Neural cell (in vitro differentiated cells): Measurements from ENCODE around the gene ESYT2. TPM values are rescaled to one million over a fixed set of nuclear protein-coding genes. Genes with fewer than 3 reads are reported as not detected.

ENCODE experiments used
- H2AFZ ChIP-seq: fragments of 200-600, 300-800 bp; sonication (generic), shearing (Covaris generic); 2 replicates; pipeline ENCODE4 v1.6.0; 2014; ENCODE audit warnings: low read depth, mild to moderate bottlenecking, antibody characterized with exemption, low read length, moderate library complexity
- H3F3A ChIP-seq: fragments of 200-600 bp; shearing (Covaris generic); 2 replicates; pipeline ENCODE4 v1.6.1; 2016; ENCODE audit warnings: mild to moderate bottlenecking, moderate library complexity, mixed read lengths, antibody characterized with exemption, low read length; ENCODE audit not compliant: insufficient read depth, poor library complexity, severe bottlenecking
- H3K27ac ChIP-seq: fragments of 200-600, 300-800 bp; sonication (generic), shearing (Covaris generic); 2 replicates; pipeline ENCODE4 v1.5.1; 2014; ENCODE audit warnings: mild to moderate bottlenecking, low read length, moderate library complexity
- H3K27me3 ChIP-seq: fragments of 300-800, 200-600 bp; sonication (generic), shearing (Covaris generic); 2 replicates; pipeline ENCODE4 v1.6.0; 2014; ENCODE audit warnings: mild to moderate bottlenecking, low read depth, low read length, moderate library complexity; ENCODE audit not compliant: insufficient read depth
- H3K36me3 ChIP-seq: fragments of 300-800, 200-600 bp; sonication (generic), shearing (Covaris generic); 2 replicates; pipeline ENCODE4 v1.5.1; 2014; ENCODE audit warnings: mild to moderate bottlenecking, antibody characterized with exemption, low read length, moderate library complexity; ENCODE audit not compliant: insufficient read depth
- H3K4me2 ChIP-seq: fragments of 300-800, 200-600 bp; sonication (generic), shearing (Covaris generic); 2 replicates; pipeline ENCODE4 v1.6.0; 2014; ENCODE audit warnings: mild to moderate bottlenecking, low read length
- H3K4me3 ChIP-seq: fragments of 300-800, 200-600 bp; sonication (generic), shearing (Covaris generic); 2 replicates; pipeline ENCODE4 v1.5.1; 2014; ENCODE audit warnings: mild to moderate bottlenecking, low read length, moderate library complexity
- H3K79me2 ChIP-seq: fragments of 200-600 bp; shearing (Covaris generic); replicated peaks from 2 replicates; pipeline ENCODE4 v1.6.0; 2014; ENCODE audit warnings: mild to moderate bottlenecking, low read length, moderate library complexity; ENCODE audit not compliant: insufficient read depth
- H3K9ac ChIP-seq: fragments of 300-800, 200-600 bp; sonication (generic), shearing (Covaris generic); 2 replicates; pipeline ENCODE4 v1.6.1; 2016; ENCODE audit warnings: mild to moderate bottlenecking, low read length, mixed read lengths
- H3K9me2 ChIP-seq: fragments of 200-600 bp; shearing (Covaris generic); 2 replicates; pipeline ENCODE4 v1.6.1; 2016; ENCODE audit warnings: mild to moderate bottlenecking, low read length, mixed read lengths; ENCODE audit not compliant: insufficient read depth
- H3K9me3 ChIP-seq: fragments of 200-600, 300-800 bp; sonication (generic), shearing (Covaris generic); 2 replicates; pipeline ENCODE4 v1.6.1; 2016; ENCODE audit warnings: mild to moderate bottlenecking, mixed run types, low read length, moderate library complexity, mixed read lengths
- H4K20me1 ChIP-seq: fragments of 200-600 bp; shearing (Covaris generic); 2 replicates; pipeline ENCODE4 v1.6.1; 2016; ENCODE audit warnings: mild to moderate bottlenecking, mixed run types; ENCODE audit not compliant: insufficient read depth
- CTCF ChIP-seq: fragments of 450-650 bp; IDR thresholded peaks from 2 replicates; pipeline ENCODE4 v1.5.1; 2014; ENCODE audit warnings: antibody characterized with exemption, mild to moderate bottlenecking, moderate library complexity; ENCODE audit not compliant: poor library complexity, severe bottlenecking
- EP300 ChIP-seq: fragments of 450-650 bp; conservative IDR thresholded peaks from 2 replicates; pipeline ENCODE4 v1.6.1; 2014; ENCODE audit warnings: antibody characterized with exemption, mild to moderate bottlenecking, moderate library complexity; ENCODE audit not compliant: poor library complexity, severe bottlenecking
- EZH2 ChIP-seq: fragments of 200-600, 300-800 bp; shearing (Covaris generic), sonication (generic); IDR thresholded peaks from 2 replicates; pipeline ENCODE4 v1.6.1; 2014; ENCODE audit warnings: antibody characterized with exemption, low read length, borderline replicate concordance, mild to moderate bottlenecking; ENCODE audit not compliant: insufficient read depth, poor library complexity, severe bottlenecking
- MXI1 ChIP-seq: fragments of 450-650 bp; conservative IDR thresholded peaks from 2 replicates; pipeline ENCODE4 v1.6.1; 2014; ENCODE audit warnings: antibody characterized with exemption, mild to moderate bottlenecking; ENCODE audit not compliant: poor library complexity, severe bottlenecking
- POLR2AphosphoS5 ChIP-seq: IDR thresholded peaks from 2 replicates; pipeline ENCODE4 v1.6.1; 2012
- RAD21 ChIP-seq: fragments of 450-650 bp; conservative IDR thresholded peaks from 2 replicates; pipeline ENCODE4 v1.6.1; 2014; ENCODE audit warnings: antibody characterized with exemption, mild to moderate bottlenecking, moderate library complexity
- REST ChIP-seq: IDR thresholded peaks from 2 replicates; pipeline ENCODE4 v1.6.1; 2012; ENCODE audit warnings: borderline replicate concordance
- SMC3 ChIP-seq: fragments of 450-650 bp; conservative IDR thresholded peaks from 2 replicates; pipeline ENCODE4 v1.6.1; 2014; ENCODE audit warnings: antibody characterized with exemption, mild to moderate bottlenecking, moderate library complexity; ENCODE audit not compliant: poor library complexity
- TAF1 ChIP-seq: IDR thresholded peaks from 2 replicates; pipeline ENCODE4 v1.6.1; 2012; ENCODE audit warnings: low read depth
- polyA plus RNA-seq: library from polyadenylated mRNA; depleted of rRNA; stranded (reverse); fragments of >200 nt; gene quantifications from 2 replicates; pipeline ENCODE4 v1.2.3, GENCODE V29; 2014

The ESYT2 gene
- polyA plus RNA-seq, 1 donor from 2014 or later, result 23.8 TPM

GRCh38 chr7:158843771-158844170 is 14.5 kb upstream of the ESYT2 start:
- Histone ChIP-seq H2AFZ (no peak overlapping the region), H3K9me2 (no peaks in the 10 kb centered on the region), H3K79me2 (no peaks in the 10 kb centered on the region), H3K36me3 (no peaks in the 10 kb centered on the region), H3K27me3 (no peaks in the 10 kb centered on the region), H4K20me1 (no peaks in the 10 kb centered on the region), H3K9me3 (no peaks in the 10 kb centered on the region), H3K4me2 (no peak overlapping the region), H3K27ac (no peak overlapping the region), H3F3A (no peaks in the 10 kb centered on the region), H3K9ac (no peak overlapping the region), H3K4me3 (no peak overlapping the region)
- TF ChIP-seq REST (no peak), EZH2 (no peak), CTCF (no peak), POLR2AphosphoS5 (no peak), EP300 (no peak), TAF1 (no peak), SMC3 (no peak), RAD21 (no peak), MXI1 (no peak)

- Histone ChIP-seq H3K4me3 (no peak overlapping the region), H2AFZ (no peak overlapping the region), H3K9ac (no peak overlapping the region), H3K36me3 (no peaks in the 10 kb centered on the region), H3K79me2 (no peaks in the 10 kb centered on the region), H3F3A (no peaks in the 10 kb centered on the region), H3K9me3 (no peaks in the 10 kb centered on the region), H3K4me2 (no peak overlapping the region), H3K27me3 (no peaks in the 10 kb centered on the region), H3K27ac (no peak overlapping the region), H4K20me1 (no peaks in the 10 kb centered on the region), H3K9me2 (no peaks in the 10 kb centered on the region)
- TF ChIP-seq POLR2AphosphoS5 (no peak), REST (no peak)
Observed at GRCh38 chr7:158842486-158842885, 13.2 kb upstream of the ESYT2 start.
